ENCODE data around the gene FERMT3. TPM values are rescaled to one million over a fixed set of nuclear protein-coding genes. Genes with fewer than 3 reads are reported as not detected.

Gene FERMT3
- total RNA-seq, 1 experiment from 2014 or later = 10.6 TPM

GRCh38 chr11:64198511-64198910 is 8.0 kb upstream of the FERMT3 start:
- no peak overlapping the region for H4K5ac ChIP-seq (ENCODE audit: insufficient read length, low read depth, low read length)
- no peak overlapping the region for H2BK5ac ChIP-seq (ENCODE audit: insufficient read length, low read length)
- H3K27me3 Mint-ChIP-seq (ENCODE audit: low read depth) = no peaks in the 10 kb centered on the region
- no peak overlapping the region for H2AK5ac ChIP-seq (ENCODE audit: insufficient read length, low read length)
- peaks cover 4% of the 10 kb centered on the region in 2 experiments; a peak in 3 of 4 replicates for H3K4me1 Mint-ChIP-seq
- H3K79me2 ChIP-seq (ENCODE audit: insufficient read depth, low read length) = no peaks in the 10 kb centered on the region
- no peak overlapping the region for H2BK12ac ChIP-seq (ENCODE audit: insufficient read length, low read depth, low read length)
- H2BK15ac ChIP-seq (ENCODE audit: low read depth, low read length) = no peak overlapping the region
- no peak overlapping the region for H4K8ac ChIP-seq (replicated peaks; ENCODE audit: insufficient read length, low read depth, low read length)
- no peaks in the 10 kb centered on the region for H3K4me1 ChIP-seq (ENCODE audit: insufficient read depth, low read length)
- no peaks in the 10 kb centered on the region for H3K23me2 ChIP-seq (ENCODE audit: insufficient read length, low read depth, low read length, poor library complexity, severe bottlenecking)
- no peaks in the 10 kb centered on the region for H3K9me3 Mint-ChIP-seq
- no peak overlapping the region for H4K91ac ChIP-seq (ENCODE audit: insufficient read length, low read depth, low read length)
- H2BK20ac ChIP-seq (ENCODE audit: low read depth, low read length, poor library complexity, severe bottlenecking) = no peak overlapping the region
- no CpG with 5 or more reads among the region's 2 CpGs for WGBS (ENCODE audit: extremely low coverage, insufficient read length, low lambda C conversion rate)
- TF ChIP-seq CTCF (conservative IDR thresholded peaks at IDR 0.05) = no peak
- H3K27ac ChIP-seq (ENCODE audit: insufficient read length, low read depth, low read length) = no peak overlapping the region
- no peak overlapping the region for H3K4me3 Mint-ChIP-seq
- no peak overlapping the region for H3K18ac ChIP-seq (ENCODE audit: insufficient read length, low read depth, low read length)
- no peak overlapping the region for H3K56ac ChIP-seq (ENCODE audit: insufficient read length, low read depth, low read length)
- no peak overlapping the region for H2AFZ ChIP-seq (ENCODE audit: low read length)
- H3K14ac ChIP-seq (ENCODE audit: insufficient read depth, low read length) = no peak overlapping the region
- no peak overlapping the region for H3K4me2 ChIP-seq (ENCODE audit: insufficient read depth, insufficient read length, low read length)
- peaks cover 3% of the 10 kb centered on the region for H4K20me1 ChIP-seq (ENCODE audit: control insufficient read depth, insufficient read depth, insufficient read length)
- no peak overlapping the region for H3K9ac ChIP-seq (ENCODE audit: extremely low read depth, insufficient read length, low read length)
- H2BK120ac ChIP-seq (ENCODE audit: low read depth, low read length, poor library complexity, severe bottlenecking) = no peak overlapping the region
- H3K9me3 ChIP-seq (ENCODE audit: control insufficient read depth, low read depth, low read length) = no peaks in the 10 kb centered on the region
- H3T11ph ChIP-seq (ENCODE audit: low read length) = no peak overlapping the region
- no peak for DNase-seq
- no peaks in the 10 kb centered on the region for H3K27me3 ChIP-seq (ENCODE audit: insufficient read depth, low read length)
- no peak overlapping the region for H3K4ac ChIP-seq (ENCODE audit: low read depth, low read length)
- peaks cover 71 to 96% (median 96%) of the 10 kb centered on the region in 3 experiments; a peak in 6 of 7 replicates for H3K36me3 Mint-ChIP-seq (ENCODE audit: insufficient read depth in 1 of 3, low read depth in 3 of 3)
- H3K23ac ChIP-seq (ENCODE audit: insufficient read length, low read depth, low read length) = no peak overlapping the region
- H3K27ac Mint-ChIP-seq = no peak overlapping the region
- H3K79me1 ChIP-seq (ENCODE audit: insufficient read depth, low read depth, low read length, poor library complexity, severe bottlenecking) = no peaks in the 10 kb centered on the region
